Prostate gland (tissue), 2 donors: ENCODE data around the gene DOC2B.
A peak's percentile ranks its signal among the peaks of the same experiment; 100 is the strongest.

Source experiments
- POLR2AphosphoS5 ChIP-seq: sonication (generic); formaldehyde crosslinking; IDR thresholded peaks from one replicate; pipeline ENCODE4 v1.6.1; 2017; ENCODE audit warnings: antibody characterized with exemption
- TF ChIP-seq, protein P1 (sequence below), 4 experiments: fragments of 200-600 bp in 2 of 4; fragments of 450-650 bp in 2 of 4; sonication (generic) in 2 of 4; IDR thresholded peaks; 1 replicate in 3 of 4; 2 replicates in 1 of 4; pipeline ENCODE4 v1.5.1; 2016 to 2019; ENCODE audit warnings: antibody characterized with exemption in 4 of 4, mild to moderate bottlenecking in 2 of 4, moderate library complexity in 2 of 4

DNA sequence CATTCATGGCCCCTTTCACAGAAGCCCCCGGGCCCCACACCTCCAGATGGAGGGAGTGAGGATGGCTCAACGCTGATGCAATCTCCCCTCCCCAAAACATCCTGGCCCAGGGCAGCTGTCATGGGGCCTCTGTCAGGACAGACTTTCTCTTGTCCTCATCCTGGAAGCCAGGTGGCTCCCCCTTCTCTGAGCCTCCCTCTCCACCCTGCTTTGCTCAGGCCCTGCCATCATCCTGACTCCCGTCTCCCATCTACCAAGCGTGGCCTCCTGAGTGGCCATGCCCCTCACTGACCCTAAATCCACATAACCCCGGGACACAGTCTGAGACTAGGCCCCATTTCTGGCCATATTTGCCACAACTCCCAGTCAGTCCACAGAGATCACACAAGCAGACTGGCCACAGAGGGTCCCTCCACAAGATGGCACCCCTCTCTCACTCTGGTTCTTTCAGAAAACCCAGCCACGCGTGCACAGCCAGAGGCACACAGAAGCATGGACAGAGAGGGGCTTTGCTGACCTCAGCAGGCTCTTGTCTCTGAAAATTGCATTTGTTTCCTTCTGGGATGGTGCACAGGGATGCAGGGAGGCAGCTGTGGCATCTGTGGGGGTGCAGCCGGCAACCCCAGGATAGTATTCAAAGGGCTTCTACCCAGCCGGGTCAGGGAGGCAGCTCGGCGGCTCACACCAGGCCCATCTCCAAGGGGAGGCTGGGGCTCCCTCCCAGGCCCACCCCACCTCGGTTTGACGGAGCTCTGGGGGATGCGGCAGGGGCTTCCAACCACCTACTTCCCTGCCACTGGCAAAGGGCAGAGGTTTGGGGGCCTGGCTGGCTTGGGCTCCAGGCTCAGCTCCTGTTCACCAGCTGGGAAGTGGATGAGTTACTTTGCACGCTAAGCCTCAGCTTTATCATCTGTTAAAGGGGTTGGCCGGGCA is 16.9 kb downstream of the DOC2B start:
- TF ChIP-seq, protein P1, sequence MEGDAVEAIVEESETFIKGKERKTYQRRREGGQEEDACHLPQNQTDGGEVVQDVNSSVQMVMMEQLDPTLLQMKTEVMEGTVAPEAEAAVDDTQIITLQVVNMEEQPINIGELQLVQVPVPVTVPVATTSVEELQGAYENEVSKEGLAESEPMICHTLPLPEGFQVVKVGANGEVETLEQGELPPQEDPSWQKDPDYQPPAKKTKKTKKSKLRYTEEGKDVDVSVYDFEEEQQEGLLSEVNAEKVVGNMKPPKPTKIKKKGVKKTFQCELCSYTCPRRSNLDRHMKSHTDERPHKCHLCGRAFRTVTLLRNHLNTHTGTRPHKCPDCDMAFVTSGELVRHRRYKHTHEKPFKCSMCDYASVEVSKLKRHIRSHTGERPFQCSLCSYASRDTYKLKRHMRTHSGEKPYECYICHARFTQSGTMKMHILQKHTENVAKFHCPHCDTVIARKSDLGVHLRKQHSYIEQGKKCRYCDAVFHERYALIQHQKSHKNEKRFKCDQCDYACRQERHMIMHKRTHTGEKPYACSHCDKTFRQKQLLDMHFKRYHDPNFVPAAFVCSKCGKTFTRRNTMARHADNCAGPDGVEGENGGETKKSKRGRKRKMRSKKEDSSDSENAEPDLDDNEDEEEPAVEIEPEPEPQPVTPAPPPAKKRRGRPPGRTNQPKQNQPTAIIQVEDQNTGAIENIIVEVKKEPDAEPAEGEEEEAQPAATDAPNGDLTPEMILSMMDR (IDR thresholded peaks at IDR 0.05): peak in 3 of 4 experiments; percentile 44 to 54 (median 48)
- TF ChIP-seq POLR2AphosphoS5: no peak
